Chondrocyte (in vitro differentiated cells): ENCODE measurements around the gene C19orf25. TPM values are rescaled to one million over a fixed set of nuclear protein-coding genes. Genes with fewer than 3 reads are reported as not detected.
A peak's percentile ranks its signal among the peaks of the same experiment; 100 is the strongest.

Experiments used
- DNase-seq: peaks from one replicate; pipeline ENCODE4 v3.0.0; 2021; ENCODE audit warnings: mixed read lengths, low spot score
- H3K27ac Mint-ChIP-seq: one replicate; pipeline ENCODE4 v1.8.0; 2021; ENCODE audit warnings: mild to moderate bottlenecking, moderate library complexity, mixed read lengths; ENCODE audit not compliant: unreplicated experiment
- H3K27me3 Mint-ChIP-seq: 2 replicates; pipeline ENCODE4 v1.8.0; 2021; ENCODE audit warnings: low read depth, mixed read lengths
- H3K36me3 Mint-ChIP-seq: 2 replicates; pipeline ENCODE4 v1.8.0; 2021; ENCODE audit warnings: low read depth, mixed read lengths
- H3K4me1 Mint-ChIP-seq: 2 replicates; pipeline ENCODE4 v1.8.0; 2021; ENCODE audit warnings: low read depth, mild to moderate bottlenecking, mixed read lengths
- H3K4me3 Mint-ChIP-seq: one replicate; pipeline ENCODE4 v1.8.0; 2021; ENCODE audit warnings: mild to moderate bottlenecking, moderate library complexity, mixed read lengths; ENCODE audit not compliant: unreplicated experiment
- H3K9me3 Mint-ChIP-seq: 2 replicates; pipeline ENCODE4 v1.8.0; 2021; ENCODE audit warnings: low read depth, mixed read lengths
- CTCF ChIP-seq: fragments of 200-600 bp; sonication (generic); IDR thresholded peaks from 2 replicates; pipeline ENCODE4 v1.5.0; 2021; ENCODE audit warnings: antibody characterized with exemption, mild to moderate bottlenecking, moderate library complexity
- total RNA-seq: library from RNA; stranded (reverse); gene quantifications from 3 replicates; pipeline ENCODE4 v1.2.1, GENCODE V29; 2021

C19orf25 gene
- total RNA-seq, 1 donor from 2014 or later: 23.3 TPM

DNA sequence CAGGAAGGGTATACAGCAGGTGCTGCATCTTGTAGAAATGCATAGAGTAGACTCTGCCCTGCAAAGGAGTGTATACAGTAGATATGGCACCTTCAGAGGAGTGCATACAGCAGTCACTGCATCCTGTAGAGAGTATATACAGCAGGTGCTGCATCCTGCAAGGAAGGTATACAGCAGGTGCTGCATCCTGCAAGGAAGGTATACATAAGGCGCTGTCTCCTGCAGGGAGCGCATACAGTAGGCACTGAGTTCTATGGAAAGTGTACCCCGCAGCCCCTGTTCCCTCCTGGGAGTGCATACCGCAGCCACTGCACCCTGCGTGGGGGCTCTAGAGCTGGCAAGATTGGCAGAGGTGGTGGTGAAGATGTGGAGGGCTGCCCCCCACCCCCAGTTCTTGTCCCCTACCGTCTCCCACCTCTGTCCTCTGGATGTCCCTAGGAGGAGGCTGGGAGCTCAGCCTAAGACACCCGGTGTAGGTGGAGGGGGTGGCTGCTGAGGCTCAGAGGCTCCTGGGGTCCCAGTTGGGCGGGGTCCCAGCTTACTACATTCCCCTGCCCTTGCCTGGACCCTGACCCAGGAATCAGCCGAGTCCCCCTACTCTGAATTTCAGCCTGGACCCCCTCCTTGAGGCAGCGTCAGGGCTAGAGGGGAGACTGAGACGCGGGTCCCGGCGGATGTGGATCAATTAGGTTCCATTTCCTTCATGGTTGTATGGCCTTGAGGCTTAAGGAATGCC lies 36.1 kb upstream of the C19orf25 start:
- peaks cover 4% of the 10 kb centered on the region for H3K27me3 Mint-ChIP-seq
- DNase-seq: no peak
- H3K4me1 Mint-ChIP-seq: peaks cover 10% of the 10 kb centered on the region
- H3K4me3 Mint-ChIP-seq: no peak overlapping the region
- H3K36me3 Mint-ChIP-seq: no peaks in the 10 kb centered on the region
- no peak overlapping the region for H3K27ac Mint-ChIP-seq
- H3K9me3 Mint-ChIP-seq: no peaks in the 10 kb centered on the region
- TF ChIP-seq CTCF: no peak

DNA sequence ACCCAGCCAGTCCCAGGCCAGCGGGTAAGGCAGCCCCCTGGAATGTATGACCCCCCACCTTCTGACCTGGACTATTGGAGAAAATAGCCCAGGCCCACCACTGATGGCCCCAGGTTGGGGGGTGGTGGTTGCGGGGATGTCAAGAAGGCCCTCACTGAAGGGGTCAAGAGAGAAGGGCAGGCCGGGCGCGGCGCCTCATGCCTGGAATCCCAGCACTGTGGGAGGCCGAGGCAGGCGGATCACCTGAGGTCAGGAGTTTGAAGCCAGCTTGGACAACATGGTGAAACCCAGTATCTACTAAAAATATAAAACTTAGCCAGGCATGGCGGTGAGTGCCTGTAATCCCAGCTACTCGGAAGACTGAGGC lies 35.3 kb upstream of the C19orf25 start:
- H3K9me3 Mint-ChIP-seq: no peaks in the 10 kb centered on the region
- DNase-seq: no peak
- peaks cover 14% of the 10 kb centered on the region for H3K4me1 Mint-ChIP-seq
- peak overlapping the region; percentile 25 for H3K4me3 Mint-ChIP-seq
- TF ChIP-seq CTCF: no peak
- H3K27ac Mint-ChIP-seq: no peak overlapping the region
- no peaks in the 10 kb centered on the region for H3K36me3 Mint-ChIP-seq
- peaks cover 4% of the 10 kb centered on the region for H3K27me3 Mint-ChIP-seq

- Mint-ChIP-seq H3K27me3 (peaks cover 4% of the 10 kb centered on the region), H3K36me3 (no peaks in the 10 kb centered on the region), H3K9me3 (no peaks in the 10 kb centered on the region), H3K27ac (no peak overlapping the region), H3K4me1 (peaks cover 14% of the 10 kb centered on the region), H3K4me3 (peak overlapping the region; percentile 31)
- TF ChIP-seq CTCF: peak; percentile 83
- DNase-seq: no peak
Measured at GRCh38 chr19:1513499-1514294, 34.7 kb upstream of the C19orf25 start.

DNA sequence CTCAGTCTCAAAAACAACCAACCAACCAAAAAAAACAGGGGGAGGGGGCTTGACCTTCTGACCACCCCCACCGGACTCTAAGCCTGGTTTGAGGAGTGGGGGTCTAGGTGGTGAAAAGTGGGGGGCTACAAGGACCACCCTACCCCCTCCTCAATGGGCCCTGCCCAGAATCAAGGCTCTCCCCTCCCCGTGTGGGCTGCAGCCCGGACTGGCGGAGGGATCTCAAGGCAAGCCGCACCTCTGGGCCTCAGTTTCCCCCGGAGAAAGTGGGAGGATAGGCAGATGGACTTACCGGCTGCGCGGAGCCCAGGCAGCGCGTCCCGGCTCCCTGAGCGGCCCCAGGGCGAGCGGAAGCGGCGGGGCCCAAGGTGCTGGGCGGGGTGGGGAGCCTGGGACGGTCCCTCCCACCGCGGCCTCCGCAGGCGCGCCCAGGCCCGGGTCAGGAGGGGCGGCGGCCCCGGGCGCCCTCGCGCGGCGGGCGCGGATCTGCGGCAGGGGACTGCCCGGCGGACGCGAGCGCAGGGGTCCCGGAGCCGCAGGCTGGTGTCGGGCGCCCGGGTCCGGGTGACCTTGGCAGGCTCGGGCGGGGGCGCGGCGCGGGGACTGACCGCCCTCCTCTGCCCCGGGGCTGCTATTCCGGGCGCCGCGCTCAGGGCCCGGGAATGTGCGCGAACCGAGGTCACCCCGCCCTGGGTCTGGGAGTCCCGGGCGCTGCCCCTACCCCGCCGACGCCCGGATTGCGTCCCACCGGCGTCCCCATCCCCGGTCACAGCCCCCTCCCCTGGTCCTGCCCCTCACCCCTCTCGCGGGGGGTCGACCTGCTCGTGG lies 33.9 kb upstream of the C19orf25 start, which contains the start of gene ADAMTSL5:
Gene ADAMTSL5, minus strand, starts transcription at position 349 of the 828 bp plus-strand sequence. CDS start 2,076 bp downstream, outside the sequence.
- H3K4me1 Mint-ChIP-seq: peaks cover 14% of the 10 kb centered on the region
- H3K36me3 Mint-ChIP-seq: no peaks in the 10 kb centered on the region
- H3K9me3 Mint-ChIP-seq: no peaks in the 10 kb centered on the region
- no peak within 1 kb of the TSS for H3K27ac Mint-ChIP-seq
- TF ChIP-seq CTCF: peak; percentile 20
- peak within 1 kb of the TSS; percentile 60 for H3K4me3 Mint-ChIP-seq
- no peaks in the 10 kb centered on the region for H3K27me3 Mint-ChIP-seq
- no peak for DNase-seq
